ENCODE data around the gene ADAM19. TPM values are rescaled to one million over a fixed set of nuclear protein-coding genes. Genes with fewer than 3 reads are reported as not detected.

The ADAM19 gene
- total RNA-seq, 2 donors from 2014 or later: 130 to 140 TPM

- Mint-ChIP-seq H3K4me3 (peak overlapping the region; percentile 75), H3K27me3 (no peaks in the 10 kb centered on the region), H3K4me1 (peaks cover 74% of the 10 kb centered on the region), H3K36me3 (ENCODE audit: low read depth) (peaks cover 9% of the 10 kb centered on the region), H3K27ac (peak overlapping the region; percentile 89)
- no peaks in the 10 kb centered on the region for H3K9me3 ChIP-seq (ENCODE audit: control insufficient read depth, low read length, poor library complexity, severe bottlenecking)
- DNase-seq (no peak), ATAC-seq (no peak)
Measured at GRCh38 chr5:157563929-157564716, 11.5 kb downstream of the ADAM19 start.

GRCh38 chr5:157563373-157563928 is 12.1 kb downstream of the ADAM19 start:
- Mint-ChIP-seq H3K36me3 (ENCODE audit: low read depth) (peaks cover 9% of the 10 kb centered on the region), H3K4me1 (peaks cover 76% of the 10 kb centered on the region), H3K4me3 (peak overlapping the region; percentile 75), H3K27me3 (no peaks in the 10 kb centered on the region), H3K27ac (peak overlapping the region; percentile 89)
- no peaks in the 10 kb centered on the region for H3K9me3 ChIP-seq (ENCODE audit: control insufficient read depth, low read length, poor library complexity, severe bottlenecking)
- ATAC-seq (no peak), DNase-seq (no peak)

- ATAC-seq: no peak
- peaks cover 11% of the 10 kb centered on the region for H3K36me3 Mint-ChIP-seq (ENCODE audit: low read depth)
- no peak for DNase-seq
- peaks cover 68% of the 10 kb centered on the region for H3K4me1 Mint-ChIP-seq
- H3K4me3 Mint-ChIP-seq: peak overlapping the region; percentile 81
- no peaks in the 10 kb centered on the region for H3K9me3 ChIP-seq (ENCODE audit: control insufficient read depth, low read length, poor library complexity, severe bottlenecking)
- peak overlapping the region; percentile 89 for H3K27ac Mint-ChIP-seq
- H3K27me3 Mint-ChIP-seq: no peaks in the 10 kb centered on the region
Measured at GRCh38 chr5:157562111-157562581, 13.4 kb downstream of the ADAM19 start.

GRCh38 chr5:157561110-157561509 is 14.5 kb downstream of the ADAM19 start:
- Mint-ChIP-seq H3K4me3 (peak overlapping the region; percentile 81), H3K27ac (peak overlapping the region; percentile 89), H3K4me1 (peaks cover 71% of the 10 kb centered on the region)

GRCh38 chr5:157559301-157559700 is 16.3 kb downstream of the ADAM19 start:
- peaks cover 13% of the 10 kb centered on the region for H3K36me3 Mint-ChIP-seq (ENCODE audit: low read depth)
- peak overlapping the region; percentile 25 for H3K4me3 Mint-ChIP-seq
- peaks cover 78% of the 10 kb centered on the region for H3K4me1 Mint-ChIP-seq
- DNase-seq (no peak), ATAC-seq (no peak)
- H3K27me3 Mint-ChIP-seq: no peaks in the 10 kb centered on the region
- H3K9me3 ChIP-seq (ENCODE audit: control insufficient read depth, low read length, poor library complexity, severe bottlenecking): no peaks in the 10 kb centered on the region
- peak overlapping the region; percentile 61 for H3K27ac Mint-ChIP-seq

More at GRCh38 chr5:157561110-157561509, 14.5 kb downstream of the ADAM19 start:
- Mint-ChIP-seq H3K27me3 (no peaks in the 10 kb centered on the region), H3K36me3 (ENCODE audit: low read depth) (peaks cover 11% of the 10 kb centered on the region)
- no peak for ATAC-seq
- DNase-seq: no peak
- H3K9me3 ChIP-seq (ENCODE audit: control insufficient read depth, low read length, poor library complexity, severe bottlenecking): no peaks in the 10 kb centered on the region

DNA sequence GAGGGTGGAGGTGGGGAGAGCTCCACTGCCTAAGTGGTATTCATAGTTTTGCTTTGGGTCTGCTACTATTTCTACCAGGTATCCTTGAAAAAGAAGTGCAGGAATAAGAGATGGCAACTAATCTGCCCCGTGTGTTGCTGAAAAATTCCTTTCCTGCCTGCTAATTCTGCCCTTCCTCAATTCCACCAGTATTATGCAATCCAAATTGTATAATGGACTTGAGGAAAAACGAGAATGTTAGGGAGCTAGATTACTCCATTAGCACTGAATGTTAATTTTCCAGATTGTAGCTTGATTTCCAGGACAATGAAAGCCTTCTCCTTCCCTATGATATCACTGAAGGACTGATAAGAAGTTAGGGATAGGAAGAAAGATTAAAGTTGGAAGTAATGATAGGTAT is 16.9 kb downstream of the ADAM19 start:
- Mint-ChIP-seq H3K27ac (peak overlapping the region; percentile 61), H3K4me3 (no peak overlapping the region), H3K27me3 (no peaks in the 10 kb centered on the region), H3K36me3 (ENCODE audit: low read depth) (peaks cover 13% of the 10 kb centered on the region), H3K4me1 (peaks cover 78% of the 10 kb centered on the region)
- DNase-seq: no peak
- ATAC-seq: no peak
- no peaks in the 10 kb centered on the region for H3K9me3 ChIP-seq (ENCODE audit: control insufficient read depth, low read length, poor library complexity, severe bottlenecking)

- Mint-ChIP-seq H3K36me3 (ENCODE audit: low read depth) (peaks cover 13% of the 10 kb centered on the region), H3K27me3 (no peaks in the 10 kb centered on the region), H3K4me3 (peak overlapping the region; percentile 39), H3K4me1 (peaks cover 72% of the 10 kb centered on the region), H3K27ac (peak overlapping the region; percentile 61)
- no peaks in the 10 kb centered on the region for H3K9me3 ChIP-seq (ENCODE audit: control insufficient read depth, low read length, poor library complexity, severe bottlenecking)
- DNase-seq (no peak), ATAC-seq (no peak)
Measured at GRCh38 chr5:157558041-157558595, 17.5 kb downstream of the ADAM19 start.

- H3K9me3 ChIP-seq (ENCODE audit: control insufficient read depth, low read length, poor library complexity, severe bottlenecking): no peaks in the 10 kb centered on the region
- DNase-seq: no peak
- peaks cover 10% of the 10 kb centered on the region for H3K36me3 Mint-ChIP-seq (ENCODE audit: low read depth)
- peaks cover 69% of the 10 kb centered on the region for H3K4me1 Mint-ChIP-seq
- H3K4me3 Mint-ChIP-seq: peak overlapping the region; percentile 45
- ATAC-seq: no peak
- H3K27me3 Mint-ChIP-seq: no peaks in the 10 kb centered on the region
- H3K27ac Mint-ChIP-seq: peak overlapping the region; percentile 98
Measured at GRCh38 chr5:157556615-157557418, 18.8 kb downstream of the ADAM19 start.

DNA sequence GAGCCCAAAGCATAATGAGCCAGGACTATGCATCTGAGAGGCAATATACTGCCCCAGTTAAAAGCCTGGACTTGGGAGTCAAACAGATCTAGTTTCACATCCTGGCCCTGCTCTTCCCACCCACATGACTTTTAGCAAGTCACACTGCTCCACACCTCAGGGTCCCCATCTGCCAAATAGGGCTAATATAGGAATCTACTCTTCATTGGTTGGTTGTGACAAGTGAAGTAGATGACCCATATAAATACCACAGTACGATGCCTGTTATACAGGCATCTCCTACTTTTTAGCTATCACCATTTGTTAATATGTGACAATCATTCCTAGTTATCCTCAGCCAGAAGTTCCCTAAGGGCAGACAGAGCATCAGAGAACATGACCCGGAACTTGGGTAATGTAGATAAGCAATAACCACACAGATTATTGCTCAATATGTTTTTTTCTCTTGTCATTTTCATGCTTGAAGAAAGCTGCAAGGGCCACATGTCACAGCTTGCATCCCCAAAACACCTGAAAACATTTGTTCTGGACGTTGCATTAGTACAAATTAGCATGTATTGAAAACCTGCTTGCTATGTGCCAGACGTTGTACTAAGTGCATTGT is 20.4 kb downstream of the ADAM19 start:
- Mint-ChIP-seq H3K27ac (peak overlapping the region; percentile 98), H3K27me3 (no peaks in the 10 kb centered on the region), H3K4me3 (peak overlapping the region; percentile 84), H3K4me1 (peaks cover 64% of the 10 kb centered on the region), H3K36me3 (ENCODE audit: low read depth) (peaks cover 7% of the 10 kb centered on the region)
- ATAC-seq (peak; percentile 15), DNase-seq (no peak)
- no peaks in the 10 kb centered on the region for H3K9me3 ChIP-seq (ENCODE audit: control insufficient read depth, low read length, poor library complexity, severe bottlenecking)

GRCh38 chr5:157554179-157555036 is 21.2 kb downstream of the ADAM19 start:
- peak overlapping the region; percentile 84 for H3K4me3 Mint-ChIP-seq
- ATAC-seq: no peak
- H3K4me1 Mint-ChIP-seq: peaks cover 68% of the 10 kb centered on the region
- no peak for DNase-seq
- H3K9me3 ChIP-seq (ENCODE audit: control insufficient read depth, low read length, poor library complexity, severe bottlenecking): no peaks in the 10 kb centered on the region
- H3K27me3 Mint-ChIP-seq: no peaks in the 10 kb centered on the region
- peak overlapping the region; percentile 98 for H3K27ac Mint-ChIP-seq
- peaks cover 9% of the 10 kb centered on the region for H3K36me3 Mint-ChIP-seq (ENCODE audit: low read depth)

- Mint-ChIP-seq H3K4me3 (no peak overlapping the region), H3K4me1 (peaks cover 73% of the 10 kb centered on the region), H3K36me3 (ENCODE audit: low read depth) (peaks cover 18% of the 10 kb centered on the region), H3K27ac (peak overlapping the region; percentile 98), H3K27me3 (no peaks in the 10 kb centered on the region)
- ATAC-seq: no peak
- H3K9me3 ChIP-seq (ENCODE audit: control insufficient read depth, low read length, poor library complexity, severe bottlenecking): no peaks in the 10 kb centered on the region
- DNase-seq: no peak
Measured at GRCh38 chr5:157552650-157553049, 22.9 kb downstream of the ADAM19 start.

- Mint-ChIP-seq H3K27me3 (no peaks in the 10 kb centered on the region), H3K4me3 (peak overlapping the region; percentile 43), H3K27ac (peak overlapping the region; percentile 98), H3K36me3 (ENCODE audit: low read depth) (peaks cover 19% of the 10 kb centered on the region), H3K4me1 (peaks cover 71% of the 10 kb centered on the region)
- ATAC-seq (no peak), DNase-seq (no peak)
- H3K9me3 ChIP-seq (ENCODE audit: control insufficient read depth, low read length, poor library complexity, severe bottlenecking): no peaks in the 10 kb centered on the region
Measured at GRCh38 chr5:157550663-157551062, 24.9 kb downstream of the ADAM19 start.
